Measurements from ENCODE around the gene ASCL5.

DNA sequence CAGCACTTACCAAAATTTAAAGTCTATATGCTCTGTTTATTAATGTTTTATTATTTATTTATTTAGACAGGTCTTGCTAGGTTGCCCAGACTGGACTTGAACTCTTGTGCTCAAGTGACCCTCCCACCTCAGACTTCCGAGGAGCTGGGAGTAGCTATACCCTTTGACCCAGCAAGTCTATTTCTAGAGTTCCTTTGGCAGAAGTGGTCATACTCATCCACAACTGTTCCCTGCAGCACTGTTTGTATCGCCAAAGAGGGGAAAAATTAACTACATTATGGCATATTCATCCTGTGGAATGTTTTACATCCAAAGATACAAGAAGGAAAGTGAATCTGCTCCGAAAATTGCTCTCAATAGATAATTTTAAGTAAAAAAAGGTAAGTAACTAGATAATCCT, 43.2 kb downstream of the ASCL5 start:
- TF ChIP-seq CTCF (IDR thresholded peaks at IDR 0.05) = no peak
- TF ChIP-seq POLR2A (IDR thresholded peaks at IDR 0.05) = no peak
